B cell (primary cell): Measurements from ENCODE around the gene NINL. TPM values are rescaled to one million over a fixed set of nuclear protein-coding genes. Genes with fewer than 3 reads are reported as not detected.
"Not testable (repeated sequence)": the region's sequence is repeated elsewhere in the genome, so short reads cannot be mapped to it uniquely, and the experiment has no call there.

Experiments
- ATAC-seq: fragments of 200-7000 bp; cut with Tn5 transposase; one replicate; pipeline ENCODE4 v1.10.0; 2021; ENCODE audit warnings: low read depth, mild to moderate bottlenecking, moderate number of reproducible peaks, moderate library complexity
- CTCF ChIA-PET: fragments of 350-600 bp; sonication (Branson Sonifier 250); formaldehyde crosslinking; loops from one replicate; lab custom pipeline; 2021; ENCODE audit warnings: antibody characterized with exemption, inconsistent platforms; lab: Charles Lee
- POLR2A ChIA-PET: fragments of 350-600 bp; sonication (Branson Sonifier 250); formaldehyde crosslinking; loops from one replicate; lab custom pipeline; 2021; ENCODE audit warnings: antibody characterized with exemption; lab: Charles Lee
- DNase-seq: peaks from one replicate; pipeline ENCODE4 v3.0.0; 2013
- H2AFZ ChIP-seq: 2 replicates; pipeline ENCODE4 v1.6.1; 2012; ENCODE audit warnings: mild to moderate bottlenecking, low read depth, low read length; ENCODE audit not compliant: insufficient read depth, poor library complexity, severe bottlenecking
- H3K27ac ChIP-seq, 2 donors: 1 replicate in 1 of 2; 2 replicates in 1 of 2; pipeline ENCODE4 v1.5.1; 2012 to 2013; ENCODE audit warnings: low read length in 2 of 2, mild to moderate bottlenecking in 2 of 2, moderate library complexity in 1 of 2
- H3K27me3 ChIP-seq, 4 experiments: fragments of 200-600 bp in 1 of 4; sonication (generic) in 1 of 4; replicated peaks in 1 of 4; 1 replicate in 2 of 4; 2 replicates in 2 of 4; pipeline versions ENCODE4 v1.6.1 to v1.7.0; 2013 to 2016; ENCODE audit warnings: low read length in 3 of 4, mild to moderate bottlenecking in 2 of 4, mixed read lengths in 1 of 4, moderate library complexity in 1 of 4; ENCODE audit not compliant: insufficient read depth in 4 of 4, control insufficient read depth in 3 of 4; ENCODE audit errors: control extremely low read depth in 1 of 4
- H3K36me3 ChIP-seq, 2 experiments: replicated peaks in 1 of 2; 1 replicate in 1 of 2; 2 replicates in 1 of 2; pipeline versions ENCODE4 v1.6.1 to v1.7.1; 2013; ENCODE audit warnings: low read length in 1 of 2; ENCODE audit not compliant: insufficient read depth in 2 of 2, control insufficient read depth in 1 of 2; ENCODE audit errors: control extremely low read depth in 1 of 2, extremely low read depth in 1 of 2
- H3K4me1 ChIP-seq, 2 donors: fragments of 200-600 bp in 1 of 2; sonication (generic) in 1 of 2; 1 replicate in 1 of 2; 2 replicates in 1 of 2; pipeline versions ENCODE4 v1.5.1 to v1.6.1; 2013 to 2017; ENCODE audit warnings: low read length in 2 of 2; ENCODE audit not compliant: control insufficient read depth in 2 of 2, insufficient read depth in 2 of 2
- H3K4me2 ChIP-seq: replicated peaks from 2 replicates; pipeline ENCODE3; 2012; ENCODE audit warnings: mild to moderate bottlenecking, low read depth, low read length; ENCODE audit not compliant: poor library complexity, severe bottlenecking
- H3K4me3 ChIP-seq, 5 experiments: fragments of 200-600 bp in 1 of 5; sonication (generic) in 1 of 5; 1 replicate in 3 of 5; 2 replicates in 2 of 5; pipeline versions ENCODE4 v1.5.1 to v1.7.0; 2011 to 2016; ENCODE audit warnings: low read length in 4 of 5, mild to moderate bottlenecking in 4 of 5, low read depth in 2 of 5, control low read depth in 1 of 5, moderate library complexity in 1 of 5; ENCODE audit not compliant: insufficient read depth in 1 of 5; ENCODE audit errors: control extremely low read depth in 1 of 5, extremely low read depth in 1 of 5
- H3K79me2 ChIP-seq: fragments of 200-600 bp; sonication (generic); one replicate; pipeline ENCODE4 v1.6.0; 2016; ENCODE audit warnings: low read length; ENCODE audit not compliant: control insufficient read depth, insufficient read depth
- H3K9ac ChIP-seq: fragments of 200-600 bp; sonication (generic); 2 replicates; pipeline ENCODE4 v1.6.1; 2017; ENCODE audit warnings: mild to moderate bottlenecking, low read length, moderate library complexity
- H3K9me3 ChIP-seq, 3 donors: one replicate each; pipeline versions ENCODE4 v1.6.1 to v1.7.1; 2013; ENCODE audit warnings: low read length in 2 of 3; ENCODE audit not compliant: control insufficient read depth in 2 of 3, insufficient read depth in 1 of 3; ENCODE audit errors: control extremely low read depth in 1 of 3
- H4K20me1 ChIP-seq: 2 replicates; pipeline ENCODE4 v1.6.0; 2012; ENCODE audit warnings: mild to moderate bottlenecking, low read length; ENCODE audit not compliant: insufficient read depth, control insufficient read depth, poor library complexity, severe bottlenecking
- H3K27ac Mint-ChIP-seq: one replicate; pipeline ENCODE4 v1.8.0; 2021; ENCODE audit warnings: mixed read lengths
- H3K27me3 Mint-ChIP-seq: one replicate; pipeline ENCODE4 v1.8.0; 2021; ENCODE audit warnings: mixed read lengths
- H3K4me1 Mint-ChIP-seq: one replicate; pipeline ENCODE4 v1.8.0; 2021; ENCODE audit warnings: mixed read lengths
- H3K4me3 Mint-ChIP-seq: one replicate; pipeline ENCODE4 v1.8.0; 2021; ENCODE audit warnings: mixed read lengths
- H3K9me3 Mint-ChIP-seq: one replicate; pipeline ENCODE4 v1.8.0; 2022; ENCODE audit warnings: mixed read lengths; ENCODE audit not compliant: insufficient read depth
- EZH2 ChIP-seq: IDR thresholded peaks from 2 replicates; pipeline ENCODE4 v1.6.1; 2012; ENCODE audit warnings: borderline replicate concordance, low read depth, mild to moderate bottlenecking, moderate library complexity, low read length; ENCODE audit not compliant: insufficient read depth, poor library complexity, severe bottlenecking
- WGBS: methylation state at CpG from one replicate; pipeline ENCODE4 v1.1.5; 2013; ENCODE audit warnings: missing lambda C conversion rate; ENCODE audit not compliant: insufficient coverage; 5-methylcytosine and 5-hydroxymethylcytosine counted together
- intact Hi-C: fragments of 100-400 bp; cut with micrococcal nuclease; formaldehyde crosslinking; loops from one replicate; pipeline ENCODE4 v1.10.0; 2022
- polyA plus RNA-seq: library from polyadenylated mRNA; depleted of rRNA; stranded (reverse); fragments of >200 nt; gene quantifications from 2 replicates; pipeline ENCODE4 v1.2.3, GENCODE V29; 2012
- total RNA-seq, 2 donors: library from RNA; stranded (reverse); fragments of 120-200 nt in 1 of 2; gene quantifications; 1 replicate in 1 of 2; 2 replicates in 1 of 2; pipeline versions ENCODE4 v1.2.3 to v1.2.4, GENCODE V29; 2013 to 2022
- TF ChIP-seq, protein P1 (sequence below): fragments of 200-600 bp; IDR thresholded peaks from one replicate; pipeline ENCODE4 v1.8.0; 2022; ENCODE audit warnings: antibody characterized with exemption, mild to moderate bottlenecking

NINL gene
- total and polyA plus RNA-seq, 2 donors (not counting 1 experiment from before 2014, with no cell fraction given): 1.8 to 5.5 TPM

GRCh38 chr20:25504366-25505135 is 80.8 kb downstream of the NINL start:
- H2AFZ ChIP-seq: no peak overlapping the region
- no peak overlapping the region for H3K9ac ChIP-seq
- Mint-ChIP-seq H3K4me1 (no peaks in the 10 kb centered on the region), H3K4me3 (no peak overlapping the region), H3K27me3 (no peaks in the 10 kb centered on the region), H3K27ac (no peak overlapping the region), H3K9me3 (no peaks in the 10 kb centered on the region)
- whole genome bisulfite sequencing: 81% methylated on average over 12 of the region's 15 CpGs
- H3K4me2 ChIP-seq: no peak overlapping the region
- H3K27me3 ChIP-seq: no peaks in the 10 kb centered on the region
- intact Hi-C loops: no loop called here
- no peaks in the 10 kb centered on the region for H4K20me1 ChIP-seq
- peaks cover 0 to 5% (median 0%) of the 10 kb centered on the region in 3 donors for H3K9me3 ChIP-seq
- no peaks in the 10 kb centered on the region for H3K4me1 ChIP-seq
- H3K4me3 ChIP-seq: no peak overlapping the region
- CTCF ChIA-PET: no interaction called here
- no peaks in the 10 kb centered on the region for H3K79me2 ChIP-seq
- DNase-seq: no peak
- no peak for ATAC-seq
- TF ChIP-seq EZH2: no peak
- TF ChIP-seq, protein P1, sequence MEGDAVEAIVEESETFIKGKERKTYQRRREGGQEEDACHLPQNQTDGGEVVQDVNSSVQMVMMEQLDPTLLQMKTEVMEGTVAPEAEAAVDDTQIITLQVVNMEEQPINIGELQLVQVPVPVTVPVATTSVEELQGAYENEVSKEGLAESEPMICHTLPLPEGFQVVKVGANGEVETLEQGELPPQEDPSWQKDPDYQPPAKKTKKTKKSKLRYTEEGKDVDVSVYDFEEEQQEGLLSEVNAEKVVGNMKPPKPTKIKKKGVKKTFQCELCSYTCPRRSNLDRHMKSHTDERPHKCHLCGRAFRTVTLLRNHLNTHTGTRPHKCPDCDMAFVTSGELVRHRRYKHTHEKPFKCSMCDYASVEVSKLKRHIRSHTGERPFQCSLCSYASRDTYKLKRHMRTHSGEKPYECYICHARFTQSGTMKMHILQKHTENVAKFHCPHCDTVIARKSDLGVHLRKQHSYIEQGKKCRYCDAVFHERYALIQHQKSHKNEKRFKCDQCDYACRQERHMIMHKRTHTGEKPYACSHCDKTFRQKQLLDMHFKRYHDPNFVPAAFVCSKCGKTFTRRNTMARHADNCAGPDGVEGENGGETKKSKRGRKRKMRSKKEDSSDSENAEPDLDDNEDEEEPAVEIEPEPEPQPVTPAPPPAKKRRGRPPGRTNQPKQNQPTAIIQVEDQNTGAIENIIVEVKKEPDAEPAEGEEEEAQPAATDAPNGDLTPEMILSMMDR: no peak
- no peaks in the 10 kb centered on the region for H3K36me3 ChIP-seq
- POLR2A ChIA-PET: no interaction called here
- H3K27ac ChIP-seq: no peak overlapping the region

- Histone ChIP-seq H2AFZ (no peak overlapping the region), H3K36me3 (no peaks in the 10 kb centered on the region), H3K9me3 (peaks cover 0 to 5% (median 0%) of the 10 kb centered on the region in 3 donors), H3K27ac (no peak overlapping the region), H3K27me3 (no peaks in the 10 kb centered on the region), H3K9ac (no peak overlapping the region), H3K4me3 (no peak overlapping the region), H3K4me2 (no peak overlapping the region), H3K4me1 (no peaks in the 10 kb centered on the region), H4K20me1 (no peaks in the 10 kb centered on the region), H3K79me2 (no peaks in the 10 kb centered on the region)
- ChIA-PET CTCF (no interaction called here), POLR2A (no interaction called here)
- H3K4me3 Mint-ChIP-seq: no peak overlapping the region
- ATAC-seq (no peak), DNase-seq (no peak)
- H3K9me3 Mint-ChIP-seq: no peaks in the 10 kb centered on the region
- 94% methylated on average over 12 of the region's 12 CpGs for WGBS
- no peak overlapping the region for H3K27ac Mint-ChIP-seq
- H3K4me1 Mint-ChIP-seq: no peaks in the 10 kb centered on the region
- TF ChIP-seq, protein P1: no peak
- TF ChIP-seq EZH2: no peak
- intact Hi-C loops: no loop called here
- no peaks in the 10 kb centered on the region for H3K27me3 Mint-ChIP-seq
These were observed 81.4 kb downstream of the NINL start for GRCh38 chr20:25503936-25504335.

GRCh38 chr20:25503051-25503639 is 82.2 kb downstream of the NINL start:
- H3K27ac ChIP-seq, CTCF ChIA-PET, DNase-seq, H3K4me3 Mint-ChIP-seq, H3K36me3 ChIP-seq, H3K27me3 ChIP-seq, H3K4me3 ChIP-seq, H3K4me2 ChIP-seq, H3K9me3 Mint-ChIP-seq, intact Hi-C loops, H2AFZ ChIP-seq, H3K27me3 Mint-ChIP-seq, H3K9me3 ChIP-seq, POLR2A ChIA-PET, H3K27ac Mint-ChIP-seq, H3K4me1 ChIP-seq, ATAC-seq, H4K20me1 ChIP-seq, H3K4me1 Mint-ChIP-seq, H3K79me2 ChIP-seq, H3K9ac ChIP-seq: not testable (repeated sequence)
- WGBS: 74% methylated on average over 6 of the region's 6 CpGs
